ENCODE results near the gene COQ8A. TPM values are rescaled to one million over a fixed set of nuclear protein-coding genes. Genes with fewer than 3 reads are reported as not detected.

The COQ8A gene
- polyA plus RNA-seq, 2 of the 4 experiments (the other 2 are of a cell fraction): 10.8 to 12.4 TPM

DNA sequence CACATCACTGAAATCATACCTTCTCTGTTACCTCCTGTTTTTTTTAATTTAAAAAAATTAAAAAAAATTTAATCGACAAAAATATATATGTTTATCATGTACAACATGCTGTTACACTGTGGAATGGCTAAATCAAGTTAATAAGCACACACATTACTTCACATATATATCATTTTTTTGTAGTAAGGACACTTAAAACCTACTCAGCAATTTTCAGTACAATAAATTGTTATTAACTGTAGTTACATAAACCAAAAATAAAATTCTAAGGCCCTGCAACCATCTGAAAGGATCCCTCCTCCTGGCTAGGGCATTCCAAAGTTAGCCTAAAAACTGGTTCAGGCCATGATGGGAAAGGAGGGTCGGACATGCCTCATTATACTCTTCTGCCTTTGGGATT lies 23.6 kb upstream of the COQ8A start:
- H3K4me2 ChIP-seq: no peak overlapping the region
- CTCF ChIA-PET: no interaction called here
- no peak overlapping the region for H3K4me3 ChIP-seq
- POLR2A ChIA-PET: no interaction called here
- DNase-seq (ENCODE audit: low read depth in 1 of 2, low spot score in 1 of 2): no peak
- no peaks in the 10 kb centered on the region for H3K4me1 ChIP-seq
- no peaks in the 10 kb centered on the region for H3K9me3 ChIP-seq
- no peak for FAIRE-seq
- TF ChIP-seq ELK1 (IDR thresholded peaks at IDR 0.05; ENCODE audit: low read depth, low read length) (no peak), MAFK (IDR thresholded peaks at IDR 0.05; ENCODE audit: partially characterized antibody) (peak; percentile 57)
- ATAC-seq: no peak
- 69% methylated on average over 2 of the region's 2 CpGs for WGBS (ENCODE audit: missing lambda C conversion rate)
- no peak overlapping the region for H3K27ac ChIP-seq

DNA sequence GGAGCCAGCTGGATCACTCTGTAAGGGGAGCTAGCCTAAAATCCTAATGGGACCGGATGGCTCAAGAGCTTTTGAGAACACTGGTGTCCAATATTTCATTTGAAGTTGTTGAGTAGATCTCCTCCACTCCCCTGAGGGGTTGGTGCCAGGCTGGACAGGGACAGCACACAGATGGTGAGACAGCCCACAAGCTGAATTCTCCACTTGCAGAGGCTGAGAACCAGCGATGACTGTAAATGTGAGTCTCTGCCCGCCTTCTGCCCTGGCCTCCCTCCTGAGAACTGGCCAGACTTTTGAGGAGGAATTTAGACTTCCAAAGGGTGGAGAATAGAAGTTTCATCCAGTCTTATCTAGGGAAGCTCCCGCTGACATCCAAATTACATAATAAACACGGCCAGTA lies 20.5 kb upstream of the COQ8A start:
- Histone ChIP-seq H3K9me3 (no peaks in the 10 kb centered on the region), H3K4me3 (no peak overlapping the region), H3K4me2 (no peak overlapping the region), H3K27ac (no peak overlapping the region), H3K4me1 (no peaks in the 10 kb centered on the region)
- ChIA-PET CTCF (no interaction called here), POLR2A (no interaction called here)
- ATAC-seq (no peak), FAIRE-seq (no peak), DNase-seq (ENCODE audit: low read depth in 1 of 2, low spot score in 1 of 2) (no peak)
- no peak for TF ChIP-seq EHF (CRISPR knock-in tag; IDR thresholded peaks at IDR 0.05)
- no peak for TF ChIP-seq JUNB (IDR thresholded peaks at IDR 0.05)
- no peak for TF ChIP-seq HMGXB4 (CRISPR knock-in tag; IDR thresholded peaks at IDR 0.05; ENCODE audit: borderline replicate concordance)
- no peak for TF ChIP-seq POLR2A (IDR thresholded peaks at IDR 0.05; ENCODE audit: low read length)
- TF ChIP-seq, protein P1, sequence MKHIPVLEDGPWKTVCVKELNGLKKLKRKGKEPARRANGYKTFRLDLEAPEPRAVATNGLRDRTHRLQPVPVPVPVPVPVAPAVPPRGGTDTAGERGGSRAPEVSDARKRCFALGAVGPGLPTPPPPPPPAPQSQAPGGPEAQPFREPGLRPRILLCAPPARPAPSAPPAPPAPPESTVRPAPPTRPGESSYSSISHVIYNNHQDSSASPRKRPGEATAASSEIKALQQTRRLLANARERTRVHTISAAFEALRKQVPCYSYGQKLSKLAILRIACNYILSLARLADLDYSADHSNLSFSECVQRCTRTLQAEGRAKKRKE (CRISPR knock-in tag; IDR thresholded peaks at IDR 0.05; ENCODE audit: low read depth): no peak
- TF ChIP-seq MYC (IDR thresholded peaks at IDR 0.05; ENCODE audit: borderline replicate concordance, low read length): no peak
- no peak for TF ChIP-seq FOSB (CRISPR knock-in tag; IDR thresholded peaks at IDR 0.05)
- no peak for TF ChIP-seq PHF8 (IDR thresholded peaks at IDR 0.05; ENCODE audit: borderline replicate concordance, low read depth)
- no peak for TF ChIP-seq SMC3 (IDR thresholded peaks at IDR 0.05)
- TF ChIP-seq, protein P2, sequence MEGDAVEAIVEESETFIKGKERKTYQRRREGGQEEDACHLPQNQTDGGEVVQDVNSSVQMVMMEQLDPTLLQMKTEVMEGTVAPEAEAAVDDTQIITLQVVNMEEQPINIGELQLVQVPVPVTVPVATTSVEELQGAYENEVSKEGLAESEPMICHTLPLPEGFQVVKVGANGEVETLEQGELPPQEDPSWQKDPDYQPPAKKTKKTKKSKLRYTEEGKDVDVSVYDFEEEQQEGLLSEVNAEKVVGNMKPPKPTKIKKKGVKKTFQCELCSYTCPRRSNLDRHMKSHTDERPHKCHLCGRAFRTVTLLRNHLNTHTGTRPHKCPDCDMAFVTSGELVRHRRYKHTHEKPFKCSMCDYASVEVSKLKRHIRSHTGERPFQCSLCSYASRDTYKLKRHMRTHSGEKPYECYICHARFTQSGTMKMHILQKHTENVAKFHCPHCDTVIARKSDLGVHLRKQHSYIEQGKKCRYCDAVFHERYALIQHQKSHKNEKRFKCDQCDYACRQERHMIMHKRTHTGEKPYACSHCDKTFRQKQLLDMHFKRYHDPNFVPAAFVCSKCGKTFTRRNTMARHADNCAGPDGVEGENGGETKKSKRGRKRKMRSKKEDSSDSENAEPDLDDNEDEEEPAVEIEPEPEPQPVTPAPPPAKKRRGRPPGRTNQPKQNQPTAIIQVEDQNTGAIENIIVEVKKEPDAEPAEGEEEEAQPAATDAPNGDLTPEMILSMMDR (IDR thresholded peaks at IDR 0.05): no peak
- TF ChIP-seq SREBF2 (IDR thresholded peaks at IDR 0.05): no peak
- TF ChIP-seq MAZ (IDR thresholded peaks at IDR 0.05; ENCODE audit: borderline replicate concordance, low read depth, low read length): no peak
- TF ChIP-seq, protein P3, sequence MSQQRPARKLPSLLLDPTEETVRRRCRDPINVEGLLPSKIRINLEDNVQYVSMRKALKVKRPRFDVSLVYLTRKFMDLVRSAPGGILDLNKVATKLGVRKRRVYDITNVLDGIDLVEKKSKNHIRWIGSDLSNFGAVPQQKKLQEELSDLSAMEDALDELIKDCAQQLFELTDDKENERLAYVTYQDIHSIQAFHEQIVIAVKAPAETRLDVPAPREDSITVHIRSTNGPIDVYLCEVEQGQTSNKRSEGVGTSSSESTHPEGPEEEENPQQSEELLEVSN (IDR thresholded peaks at IDR 0.05; ENCODE audit: borderline replicate concordance, low read depth): no peak
- TF ChIP-seq USF2 (IDR thresholded peaks at IDR 0.05): no peak
- no peak for TF ChIP-seq RARB (CRISPR knock-in tag; IDR thresholded peaks at IDR 0.05)
- no peak for TF ChIP-seq EP300 (IDR thresholded peaks at IDR 0.05)
- no peak for TF ChIP-seq FOXS1 (CRISPR knock-in tag; IDR thresholded peaks at IDR 0.05)
- no peak for TF ChIP-seq KDM1A (IDR thresholded peaks at IDR 0.05; ENCODE audit: low read depth)
- 89% methylated on average over 5 of the region's 5 CpGs for WGBS (ENCODE audit: missing lambda C conversion rate)

All from A549 (cell line).